ENCODE results near the gene LONRF2. TPM values are rescaled to one million over a fixed set of nuclear protein-coding genes. Genes with fewer than 3 reads are reported as not detected.

Gene LONRF2
- total RNA-seq, 1 experiment from 2014 or later: 3.5 TPM

- no peaks in the 10 kb centered on the region for H3K36me3 ChIP-seq (ENCODE audit: insufficient read depth, low read length, poor library complexity, severe bottlenecking)
- ChIA-PET CTCF (interaction anchor here (1.0 kb wide), 1 partner anchor 59 kb away, joined by 4 read pairs; no protein-coding TSS in a partner anchor), POLR2A (ENCODE audit: low non-redundant PET) (no interaction called here)
- peaks cover 68% of the 10 kb centered on the region for H3K27me3 ChIP-seq (replicated peaks; ENCODE audit: insufficient read depth, low read depth, low read length, poor library complexity)
- DNase-seq (ENCODE audit: low spot score): peak; percentile 43
- no peak for TF ChIP-seq EZH2 (IDR thresholded peaks at IDR 0.05; ENCODE audit: borderline replicate concordance, low read depth, low read length, poor library complexity, severe bottlenecking)
- peak; percentile 21; the same call in 1 of the 2 replicates for TF ChIP-seq CTCF (conservative IDR thresholded peaks at IDR 0.05; ENCODE audit: low read depth, low read length)
- intact Hi-C loops (cut with micrococcal nuclease; ENCODE audit: unreplicated experiment): loop anchor here (10.0 kb wide), 1 partner anchor 57 kb away; no protein-coding TSS in a partner anchor
- peak overlapping the region; percentile 46 for H3K4me3 ChIP-seq (ENCODE audit: low read depth, low read length, poor library complexity, severe bottlenecking)
- H3K9me3 ChIP-seq (ENCODE audit: low read depth, low read length, poor library complexity, severe bottlenecking): peaks cover 16% of the 10 kb centered on the region
- H3K4me1 ChIP-seq (ENCODE audit: insufficient read depth, low read length, poor library complexity, severe bottlenecking): no peaks in the 10 kb centered on the region
- H3K27ac ChIP-seq (ENCODE audit: low read depth, low read length, poor library complexity, severe bottlenecking): no peak overlapping the region
- BruUV-seq (replicated peaks): no TSS peak
Measured at GRCh38 chr2:100321179-100321865, 979 bp downstream of the LONRF2 start.

- TF ChIP-seq CTCF (conservative IDR thresholded peaks at IDR 0.05; ENCODE audit: low read depth, low read length) (no peak), EZH2 (IDR thresholded peaks at IDR 0.05; ENCODE audit: borderline replicate concordance, low read depth, low read length, poor library complexity, severe bottlenecking) (peak; percentile 41)
- intact Hi-C loops (cut with micrococcal nuclease; ENCODE audit: unreplicated experiment): loop anchor here (10.0 kb wide), 1 partner anchor 56 kb away; no protein-coding TSS in a partner anchor
- no peaks in the 10 kb centered on the region for H3K4me1 ChIP-seq (ENCODE audit: insufficient read depth, low read length, poor library complexity, severe bottlenecking)
- no peak for DNase-seq (ENCODE audit: low spot score)
- H3K27ac ChIP-seq (ENCODE audit: low read depth, low read length, poor library complexity, severe bottlenecking): no peak overlapping the region
- peaks cover 61% of the 10 kb centered on the region for H3K27me3 ChIP-seq (replicated peaks; ENCODE audit: insufficient read depth, low read depth, low read length, poor library complexity)
- H3K9me3 ChIP-seq (ENCODE audit: low read depth, low read length, poor library complexity, severe bottlenecking): peaks cover 16% of the 10 kb centered on the region
- POLR2A ChIA-PET (ENCODE audit: low non-redundant PET): no interaction called here
- CTCF ChIA-PET: interaction anchor here (1.0 kb wide), 1 partner anchor 58 kb away, joined by 4 read pairs; no protein-coding TSS in a partner anchor
- H3K36me3 ChIP-seq (ENCODE audit: insufficient read depth, low read length, poor library complexity, severe bottlenecking): no peaks in the 10 kb centered on the region
- peak overlapping the region; percentile 46 for H3K4me3 ChIP-seq (ENCODE audit: low read depth, low read length, poor library complexity, severe bottlenecking)
- no TSS peak for BruUV-seq (replicated peaks)
Measured at GRCh38 chr2:100320547-100321178, 1.6 kb downstream of the LONRF2 start.

GRCh38 chr2:100317634-100318033, 4.7 kb downstream of the LONRF2 start:
- H3K36me3 ChIP-seq (ENCODE audit: insufficient read depth, low read length, poor library complexity, severe bottlenecking): no peaks in the 10 kb centered on the region
- ChIA-PET CTCF (no interaction called here), POLR2A (ENCODE audit: low non-redundant PET) (no interaction called here)
- H3K4me1 ChIP-seq (ENCODE audit: insufficient read depth, low read length, poor library complexity, severe bottlenecking): no peaks in the 10 kb centered on the region
- H3K4me3 ChIP-seq (ENCODE audit: low read depth, low read length, poor library complexity, severe bottlenecking): no peak overlapping the region
- BruUV-seq (replicated peaks): no TSS peak
- no peak overlapping the region for H3K27ac ChIP-seq (ENCODE audit: low read depth, low read length, poor library complexity, severe bottlenecking)
- TF ChIP-seq EZH2 (IDR thresholded peaks at IDR 0.05; ENCODE audit: borderline replicate concordance, low read depth, low read length, poor library complexity, severe bottlenecking) (no peak), CTCF (conservative IDR thresholded peaks at IDR 0.05; ENCODE audit: low read depth, low read length) (no peak)
- intact Hi-C loops (cut with micrococcal nuclease; ENCODE audit: unreplicated experiment): no loop called here
- no peak for DNase-seq (ENCODE audit: low spot score)
- H3K27me3 ChIP-seq (replicated peaks; ENCODE audit: insufficient read depth, low read depth, low read length, poor library complexity): peaks cover 31% of the 10 kb centered on the region
- peaks cover 16% of the 10 kb centered on the region for H3K9me3 ChIP-seq (ENCODE audit: low read depth, low read length, poor library complexity, severe bottlenecking)
